ENCODE data around the gene CXCL5.

- TF ChIP-seq POLR2A (IDR thresholded peaks at IDR 0.05; ENCODE audit: low read length): no peak
- no peak for TF ChIP-seq GATA1 (IDR thresholded peaks at IDR 0.05; ENCODE audit: low read depth, low read length)
Observed at GRCh38 chr4:73989928-73990327, 8.5 kb downstream of the CXCL5 start.

Data from erythroblast (primary cell).